GM18870 (cell line): Measurements from ENCODE around the gene DBP.
"Not testable (repeated sequence)": the region's sequence is repeated elsewhere in the genome, so short reads cannot be mapped to it uniquely, and the experiment has no call there.

Experiments
- ATAC-seq: cut with Tn5 transposase; IDR thresholded peaks from one replicate; pipeline ENCODE4 v1.9.1; 2021; ENCODE audit warnings: moderate library complexity; ENCODE audit not compliant: unreplicated experiment

The DBP gene

DNA sequence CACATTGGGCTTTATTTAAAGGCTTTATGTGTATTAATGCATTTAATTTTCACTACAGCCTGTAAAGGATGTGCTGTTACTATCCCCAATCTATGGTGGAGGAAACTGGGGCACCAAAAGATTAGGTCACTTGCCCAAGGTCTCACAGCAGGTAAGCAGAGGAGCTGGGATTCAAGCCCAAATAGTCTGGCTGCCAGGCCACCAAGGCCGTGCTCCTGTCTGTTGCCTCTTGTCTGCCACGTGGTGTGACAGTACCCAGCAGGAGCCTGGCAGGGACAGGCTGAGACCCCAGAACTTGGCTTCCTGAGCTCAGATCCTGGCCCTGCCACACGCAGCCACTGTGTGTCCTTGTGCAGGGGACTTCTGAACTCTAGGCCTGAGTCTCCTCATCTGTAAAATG lies 31.2 kb upstream of the DBP start:
- no peak for ATAC-seq

DNA sequence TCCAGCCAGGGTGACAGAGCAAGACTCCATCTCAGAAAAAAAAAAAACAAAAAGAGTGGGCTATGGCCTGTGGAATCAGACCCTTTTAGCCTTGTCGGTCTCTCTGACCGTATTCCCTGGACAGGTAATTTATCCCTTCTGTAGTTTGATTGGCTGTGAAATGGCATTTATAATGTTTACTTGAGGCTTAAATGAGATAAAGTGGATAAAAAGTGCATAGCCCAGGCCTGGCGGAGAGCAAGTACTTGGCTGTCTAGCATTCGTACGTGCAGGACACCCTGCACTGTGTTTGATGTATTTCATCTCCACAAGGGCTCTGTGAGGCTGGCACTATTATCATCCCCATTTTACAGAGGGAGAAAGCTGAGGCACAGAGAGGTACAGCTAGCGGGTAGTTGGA lies 28.6 kb upstream of the DBP start:
- no peak for ATAC-seq

GRCh38 chr19:48664476-48664875 lies 27.3 kb upstream of the DBP start:
- ATAC-seq, result no peak

DNA sequence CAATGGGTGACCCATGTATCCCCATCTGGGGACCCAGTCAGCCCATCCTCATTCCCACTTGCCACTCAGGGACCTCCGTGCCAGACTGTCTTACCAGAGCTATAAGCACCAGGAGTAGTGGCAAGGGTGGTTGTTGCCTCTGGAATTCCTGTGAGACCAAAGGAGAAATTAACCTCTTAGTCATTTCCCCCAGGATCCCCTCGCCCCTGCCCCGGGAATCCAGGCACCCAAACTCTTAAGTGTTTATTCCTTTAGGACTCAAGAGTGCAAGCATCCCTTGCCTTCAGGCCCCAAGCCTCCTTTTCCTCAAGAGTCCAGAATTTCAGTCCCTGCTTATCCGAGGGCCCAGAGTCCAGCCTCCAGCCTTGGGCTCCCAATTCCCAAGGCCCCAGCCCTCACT lies 26.5 kb upstream of the DBP start:
- ATAC-seq, result no peak

- no peak for ATAC-seq
Measured at GRCh38 chr19:48661711-48662090, 24.5 kb upstream of the DBP start.

- ATAC-seq, result peak; percentile 68
Measured at GRCh38 chr19:48660852-48661710, 23.9 kb upstream of the DBP start.

GRCh38 chr19:48659768-48660167 lies 22.6 kb upstream of the DBP start:
- ATAC-seq, result no peak

GRCh38 chr19:48658483-48658882 lies 21.3 kb upstream of the DBP start:
- ATAC-seq, result no peak

GRCh38 chr19:48657828-48658227 lies 20.6 kb upstream of the DBP start:
- ATAC-seq, result not testable (repeated sequence)

DNA sequence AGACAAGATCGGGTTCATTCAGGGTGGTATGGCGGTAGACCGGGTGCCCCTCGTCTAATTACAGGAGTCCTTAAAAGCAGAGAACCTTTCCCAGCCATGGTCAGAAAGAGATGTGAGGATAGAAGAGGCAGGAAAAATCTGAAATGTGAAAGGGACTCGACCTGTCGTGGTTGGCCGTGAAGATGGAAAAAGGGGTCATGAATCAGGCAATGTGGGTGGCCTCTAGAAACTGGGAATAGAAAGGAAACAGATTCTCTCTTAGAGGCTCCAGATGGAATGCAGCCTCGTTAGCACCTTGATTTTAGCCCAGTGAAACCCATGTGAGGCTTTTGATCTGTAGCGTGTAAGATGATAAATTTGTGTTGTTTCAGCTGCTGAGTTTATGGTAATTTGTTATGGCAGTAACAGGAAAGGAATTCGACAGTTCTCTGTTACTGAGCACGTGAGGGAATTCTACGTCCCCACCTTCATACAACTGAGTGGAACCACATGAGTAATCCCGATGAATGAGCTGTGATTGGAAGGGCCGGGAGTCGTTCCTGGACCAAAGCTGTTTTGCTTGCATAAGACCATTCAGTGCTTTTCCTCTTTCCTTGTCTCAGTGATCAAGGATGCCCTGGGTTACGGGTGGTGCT lies 19.8 kb upstream of the DBP start:
- no peak for ATAC-seq

DNA sequence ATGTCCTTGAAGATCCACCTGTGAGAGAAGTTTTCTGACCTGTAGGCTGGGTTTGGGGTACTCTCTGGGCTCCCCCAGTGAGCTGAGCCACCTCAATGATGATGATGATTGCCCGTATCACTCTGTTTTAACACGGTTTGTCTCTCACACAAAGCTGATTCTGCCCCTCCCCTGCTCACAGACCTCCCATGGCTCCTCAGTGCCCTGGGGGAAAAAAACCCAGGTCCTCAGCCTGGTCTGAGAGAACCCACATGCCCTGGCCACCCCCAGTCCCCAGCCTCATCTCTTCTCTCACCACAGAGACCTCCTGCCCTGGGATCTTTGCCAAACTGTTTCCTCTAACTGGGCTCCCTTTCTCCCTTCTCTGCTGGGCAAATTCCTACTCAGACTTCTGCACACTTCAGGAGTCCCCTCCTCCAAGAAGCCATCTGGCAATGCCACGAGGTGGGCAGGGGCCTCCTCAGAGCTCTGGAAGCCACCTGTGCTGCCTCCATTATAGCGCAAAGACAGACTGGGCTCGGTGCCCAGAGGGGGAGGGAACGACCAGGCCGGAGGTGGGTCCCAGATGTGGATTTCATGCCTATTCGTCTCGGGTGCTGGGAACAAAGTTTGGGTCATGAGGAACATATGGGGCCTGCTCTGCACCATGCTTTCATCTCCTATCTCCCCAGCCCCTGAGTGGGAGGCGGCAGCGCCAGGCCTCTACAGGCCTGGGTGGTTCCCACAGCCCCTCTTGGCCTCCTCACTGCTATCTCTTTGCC lies 17.3 kb upstream of the DBP start:
- ATAC-seq, result no peak

GRCh38 chr19:48651683-48652048 lies 14.5 kb upstream of the DBP start:
- ATAC-seq, result no peak

DNA sequence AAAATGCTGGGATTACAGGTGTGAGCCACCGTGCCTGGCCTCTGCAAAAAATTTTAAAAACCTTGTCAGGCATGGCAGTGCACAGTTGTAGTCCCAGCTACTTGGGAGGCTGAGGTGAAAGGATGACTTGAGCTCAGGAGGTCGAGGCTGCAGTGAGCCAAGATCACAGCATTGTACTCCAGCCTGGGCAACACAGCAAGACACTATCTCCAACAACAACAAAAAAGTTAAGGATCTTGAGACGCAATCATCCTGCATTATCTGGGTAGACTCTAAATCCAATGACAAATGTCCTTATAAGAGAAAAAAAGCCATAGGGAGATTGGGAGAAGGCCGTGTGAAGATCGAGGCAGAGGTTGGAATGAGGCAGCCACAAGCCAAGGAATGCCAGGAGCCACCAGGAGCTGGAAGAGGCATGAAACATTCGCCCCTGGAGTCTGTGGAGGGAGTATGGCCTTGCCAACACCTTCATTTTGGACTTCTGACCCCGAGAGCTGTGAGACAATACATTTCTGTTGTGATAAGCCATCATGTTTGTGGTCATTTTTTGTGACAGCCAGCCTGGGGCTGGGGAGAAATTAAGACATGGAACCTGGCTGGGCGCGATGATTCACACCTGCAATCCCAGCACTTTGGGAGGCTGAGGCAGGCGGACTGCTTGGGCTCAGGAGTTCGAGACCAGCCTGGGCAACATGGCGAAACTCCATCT lies 13.9 kb upstream of the DBP start:
- no peak for ATAC-seq

- no peak for ATAC-seq
Measured at GRCh38 chr19:48648134-48648533, 11.0 kb upstream of the DBP start.

GRCh38 chr19:48646722-48647216 lies 9.6 kb upstream of the DBP start:
- ATAC-seq, result no peak

DNA sequence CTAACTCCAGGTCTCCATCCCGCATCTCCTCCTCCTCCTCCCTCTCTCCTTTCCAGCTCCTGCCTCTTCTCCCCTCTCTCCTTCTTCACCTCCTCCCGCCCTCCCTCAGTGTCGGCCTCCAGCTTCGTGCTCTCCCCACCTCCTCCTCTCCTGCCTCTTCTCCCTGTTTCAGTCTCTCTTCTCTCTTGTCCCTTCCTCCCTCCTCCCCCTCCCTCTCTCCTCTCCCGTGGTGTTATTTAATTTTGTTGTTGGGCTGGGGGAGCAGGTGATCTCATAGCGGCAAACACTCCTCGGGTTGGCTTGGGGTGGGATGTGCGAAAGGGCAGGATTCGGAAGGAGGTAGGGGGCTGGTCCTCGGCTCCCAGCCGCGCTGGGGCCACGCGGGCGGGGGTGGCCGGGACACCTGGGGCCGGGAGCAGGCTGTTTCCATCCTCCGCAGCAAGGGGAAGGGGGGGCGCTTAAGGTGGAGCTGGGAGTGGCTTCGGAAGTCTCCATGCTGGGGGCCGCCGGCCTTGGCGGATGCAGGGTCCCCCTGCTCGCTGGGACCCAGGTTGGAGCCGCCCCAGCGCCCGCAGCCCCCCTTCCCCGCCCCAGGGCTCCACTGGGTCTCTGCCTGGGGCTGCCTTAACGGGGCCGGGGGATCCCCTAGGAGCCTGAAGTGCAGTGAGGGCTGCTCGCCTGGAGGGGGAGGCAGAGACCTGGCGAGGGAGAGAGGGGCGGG lies 9.0 kb upstream of the DBP start, which contains the start of gene CA11:
Gene CA11 (minus strand): TSS at position 187 of the 721 bp plus-strand sequence. CDS start 555 bp downstream, outside the sequence.
- no peak for ATAC-seq

GRCh38 chr19:48645620-48646000 lies 8.4 kb upstream of the DBP start:
- no peak for ATAC-seq

DNA sequence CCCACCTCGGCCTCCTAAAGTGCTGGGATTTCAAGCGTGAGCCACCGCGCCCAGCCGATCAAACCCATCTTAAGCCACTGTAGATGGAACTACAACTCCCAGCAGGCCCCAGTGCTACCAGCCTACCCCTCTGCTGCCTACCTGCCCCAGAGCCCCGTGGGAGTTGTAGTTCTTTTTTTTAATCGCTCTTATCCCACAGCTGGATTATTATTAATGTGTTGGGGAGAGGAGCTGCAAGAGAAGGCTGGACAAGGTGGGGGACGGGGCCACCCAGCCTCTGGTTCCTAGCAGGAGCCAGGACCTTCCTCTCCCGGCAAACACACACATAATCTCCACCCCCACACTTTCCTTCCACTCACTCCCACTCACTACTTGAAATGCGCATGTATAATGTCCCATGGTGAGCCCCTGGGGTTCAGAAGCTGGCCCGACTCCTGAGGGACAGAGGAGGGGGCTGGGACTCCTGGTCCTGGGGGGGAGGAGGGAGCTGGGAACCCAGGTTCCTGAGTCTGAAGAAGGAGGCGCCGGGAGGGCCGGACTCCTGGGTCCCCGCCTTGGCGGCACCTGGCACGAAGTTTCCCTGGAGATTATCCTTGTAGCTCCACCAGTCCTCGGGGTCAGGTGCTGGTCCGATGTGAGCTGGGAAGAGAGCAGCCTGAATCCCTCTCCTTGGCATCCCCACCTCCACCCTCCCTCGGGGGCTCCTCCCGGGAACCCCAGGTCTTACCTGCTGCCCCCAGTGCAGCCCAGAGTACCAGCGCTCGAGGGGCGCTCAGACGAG lies 7.8 kb upstream of the DBP start:
- no peak for ATAC-seq

DNA sequence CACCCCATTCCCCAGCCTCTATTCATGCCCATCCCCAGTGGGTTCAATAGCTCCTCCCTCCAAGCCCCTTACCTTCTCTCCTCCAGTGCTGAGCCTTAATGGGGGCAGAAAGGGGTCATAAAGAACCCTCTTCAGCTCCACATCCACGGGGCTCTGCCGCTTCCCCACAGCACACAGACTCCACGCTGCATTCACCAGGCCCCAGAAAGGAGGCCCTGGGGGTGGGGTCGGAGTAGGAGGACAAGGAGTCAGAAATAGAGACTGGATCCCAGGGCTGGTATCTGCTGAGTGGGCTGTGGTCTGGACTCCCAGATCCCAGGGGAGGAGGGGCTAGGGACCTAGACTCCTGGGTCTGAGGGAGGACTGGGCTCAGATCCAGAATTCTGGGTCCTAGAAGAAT lies 7.2 kb upstream of the DBP start:
- ATAC-seq, result no peak

- ATAC-seq, result no peak
Measured at GRCh38 chr19:48642862-48643261, 5.7 kb upstream of the DBP start.
